ENCODE measurements around the gene MX2. TPM values are rescaled to one million over a fixed set of nuclear protein-coding genes. Genes with fewer than 3 reads are reported as not detected.

Gene MX2
- total RNA-seq, 1 experiment from 2014 or later, result 56.7 TPM

- no peak for TF ChIP-seq TCF7L2 (IDR thresholded peaks at IDR 0.05; ENCODE audit: low read depth, low read length)
- TF ChIP-seq SIN3A (IDR thresholded peaks at IDR 0.05; ENCODE audit: borderline replicate concordance, insufficient read depth, low read depth, low read length), result no peak
- no peak for TF ChIP-seq REST (IDR thresholded peaks at IDR 0.05; ENCODE audit: insufficient read depth in 1 of 2, low read depth in 2 of 2, low read length in 1 of 2)
- no TSS peak for BruUV-seq (replicated peaks)
- Histone ChIP-seq H3K4me3 (ENCODE audit: low read depth in 2 of 2, low read length in 2 of 2) (no peak overlapping the region), H3K27me3 (ENCODE audit: control insufficient read depth, insufficient read depth, low read length) (no peaks in the 10 kb centered on the region), H3K4me1 (ENCODE audit: control insufficient read depth, insufficient read depth, low read length) (no peaks in the 10 kb centered on the region), H3K9me3 (ENCODE audit: control insufficient read depth, insufficient read depth, low read depth, low read length) (no peaks in the 10 kb centered on the region), H3K27ac (ENCODE audit: low read length) (no peak overlapping the region), H3K36me3 (ENCODE audit: control insufficient read depth, insufficient read depth, low read length) (no peaks in the 10 kb centered on the region)
- intact Hi-C loops (cut with micrococcal nuclease; ENCODE audit: unreplicated experiment) (no loop called here), in situ Hi-C loops (cut with HindIII; ENCODE audit: low pct_unique_long_range_greater_than_20kb, low sequenced_read_pairs) (no loop called here)
- ATAC-seq, result no peak
- no peak for DNase-seq (ENCODE audit: low read depth, low spot score)
- ChIA-PET POLR2A (no interaction called here), CTCF (no interaction called here)
Observed at GRCh38 chr21:41379901-41380300, 18.1 kb downstream of the MX2 start.

GRCh38 chr21:41381731-41382130 lies 19.9 kb downstream of the MX2 start:
- H3K27ac ChIP-seq (ENCODE audit: low read length), result no peak overlapping the region
- ChIA-PET POLR2A (no interaction called here), CTCF (interaction anchor here (0.8 kb wide), 1 partner anchor 98 kb away, joined by 10 read pairs; no protein-coding TSS in a partner anchor)
- H3K36me3 ChIP-seq (ENCODE audit: control insufficient read depth, insufficient read depth, low read length), result no peaks in the 10 kb centered on the region
- H3K4me3 ChIP-seq (ENCODE audit: low read depth in 2 of 2, low read length in 2 of 2), result no peak overlapping the region
- in situ Hi-C loops (cut with HindIII; ENCODE audit: low pct_unique_long_range_greater_than_20kb, low sequenced_read_pairs) (no loop called here), intact Hi-C loops (cut with micrococcal nuclease; ENCODE audit: unreplicated experiment) (no loop called here)
- no peak for ATAC-seq
- TF ChIP-seq POLR2AphosphoS5 (IDR thresholded peaks at IDR 0.05; ENCODE audit: low read depth, low read length) (no peak), TCF7L2 (IDR thresholded peaks at IDR 0.05; ENCODE audit: low read depth, low read length) (no peak), REST (IDR thresholded peaks at IDR 0.05; ENCODE audit: insufficient read depth in 1 of 2, low read depth in 2 of 2, low read length in 1 of 2) (no peak), CTCF (IDR thresholded peaks at IDR 0.05) (no peak), SIN3A (IDR thresholded peaks at IDR 0.05; ENCODE audit: borderline replicate concordance, insufficient read depth, low read depth, low read length) (no peak)
- no peaks in the 10 kb centered on the region for H3K9me3 ChIP-seq (ENCODE audit: control insufficient read depth, insufficient read depth, low read depth, low read length)
- H3K4me1 ChIP-seq (ENCODE audit: control insufficient read depth, insufficient read depth, low read length), result no peaks in the 10 kb centered on the region
- BruUV-seq (replicated peaks), result no TSS peak
- DNase-seq (ENCODE audit: low read depth, low spot score), result no peak
- no peaks in the 10 kb centered on the region for H3K27me3 ChIP-seq (ENCODE audit: control insufficient read depth, insufficient read depth, low read length)
